ENCODE measurements around the gene TMEM170B. TPM values are rescaled to one million over a fixed set of nuclear protein-coding genes. Genes with fewer than 3 reads are reported as not detected.
A peak's percentile ranks its signal among the peaks of the same experiment; 100 is the strongest.

Gene TMEM170B
- total RNA-seq, result 8.5 and 8.7 TPM in 2 replicates
- 3.0 TPM for polyA plus RNA-seq (2012)

GRCh38 chr6:11537229-11538051 is at the start of gene TMEM170B:
TSS of gene TMEM170B (plus strand) at chr6:11537749. CDS start at chr6:11538278, 529 bp downstream.
- peak; percentile 96 for DNase-seq (ENCODE audit: low read depth)

GRCh38 chr6:11490996-11491395 is 46.6 kb upstream of the TMEM170B start:
- no peak for DNase-seq (ENCODE audit: low read depth)

- no peak for DNase-seq (ENCODE audit: low read depth)
These were observed 45.7 kb upstream of the TMEM170B start for GRCh38 chr6:11491596-11492463.

- no peak for DNase-seq (ENCODE audit: low read depth)
These were observed 44.9 kb upstream of the TMEM170B start for GRCh38 chr6:11492464-11493290.

- no peak for DNase-seq (ENCODE audit: low read depth)
These were observed 43.6 kb upstream of the TMEM170B start for GRCh38 chr6:11493974-11494373.

- DNase-seq (ENCODE audit: low read depth), result peak; percentile 36
These were observed 42.6 kb upstream of the TMEM170B start for GRCh38 chr6:11494786-11495564.

- no peak for DNase-seq (ENCODE audit: low read depth)
These were observed 41.9 kb upstream of the TMEM170B start for GRCh38 chr6:11495565-11496145.

GRCh38 chr6:11496152-11497060 is 41.1 kb upstream of the TMEM170B start:
- peak; percentile 87 for DNase-seq (ENCODE audit: low read depth)

- no peak for DNase-seq (ENCODE audit: low read depth)
These were observed 40.4 kb upstream of the TMEM170B start for GRCh38 chr6:11497107-11497506.

GRCh38 chr6:11497881-11498280 is 39.7 kb upstream of the TMEM170B start:
- DNase-seq (ENCODE audit: low read depth), result no peak

- no peak for DNase-seq (ENCODE audit: low read depth)
These were observed 37.5 kb upstream of the TMEM170B start for GRCh38 chr6:11500008-11500407.

GRCh38 chr6:11509471-11509870 is 28.1 kb upstream of the TMEM170B start:
- DNase-seq (ENCODE audit: low read depth), result no peak

GRCh38 chr6:11514672-11515071 is 22.9 kb upstream of the TMEM170B start:
- no peak for DNase-seq (ENCODE audit: low read depth)

GRCh38 chr6:11515763-11516162 is 21.8 kb upstream of the TMEM170B start:
- no peak for DNase-seq (ENCODE audit: low read depth)

- peak; percentile 7 for DNase-seq (ENCODE audit: low read depth)
These were observed 14.5 kb upstream of the TMEM170B start for GRCh38 chr6:11522812-11523605.

GRCh38 chr6:11525468-11526155 is 11.9 kb upstream of the TMEM170B start:
- DNase-seq (ENCODE audit: low read depth), result peak; percentile 42

GRCh38 chr6:11526156-11526505 is 11.4 kb upstream of the TMEM170B start:
- no peak for DNase-seq (ENCODE audit: low read depth)

All from myocyte (in vitro differentiated cells).